ENCODE measurements around the gene MCRIP1. TPM values are rescaled to one million over a fixed set of nuclear protein-coding genes. Genes with fewer than 3 reads are reported as not detected.

Gene MCRIP1
- total and polyA plus RNA-seq, 2 of the 13 experiments (the other 11 are each of a cell fraction or from before 2014, with no cell fraction given), result 79.7 to 84.9 TPM

- TF ChIP-seq GPBP1L1 (CRISPR knock-in tag; IDR thresholded peaks at IDR 0.05), result no peak
- TF ChIP-seq ZNF546 (CRISPR knock-in tag; conservative IDR thresholded peaks at IDR 0.05), result peak; percentile 76; the same call in 1 of the 2 replicates
- no peak for TF ChIP-seq ZNF383 (CRISPR knock-in tag; IDR thresholded peaks at IDR 0.05; ENCODE audit: borderline replicate concordance)
- TF ChIP-seq ZC3H13 (CRISPR knock-in tag; IDR thresholded peaks at IDR 0.05), result peak; percentile 96
- TF ChIP-seq YEATS2 (CRISPR knock-in tag; IDR thresholded peaks at IDR 0.05; ENCODE audit: borderline replicate concordance), result peak; percentile 99; the same call in 1 of the 2 replicates
- TF ChIP-seq ZNF451 (CRISPR knock-in tag; IDR thresholded peaks at IDR 0.05), result peak; percentile 91; the same call in 1 of the 2 replicates
- TF ChIP-seq NR3C1 (CRISPR knock-in tag; IDR thresholded peaks at IDR 0.05), result 0 out of 2 replicates have a peak, but pooled peaks have one; percentile 65
- TF ChIP-seq MTF2 (CRISPR knock-in tag; IDR thresholded peaks at IDR 0.05; ENCODE audit: borderline replicate concordance), result no peak
- TF ChIP-seq NR2F1 (CRISPR knock-in tag; IDR thresholded peaks at IDR 0.05), result 0 out of 4 replicates have a peak, but pooled peaks of 1 of the 2 experiments have one; percentile 18
- TF ChIP-seq ATM (IDR thresholded peaks at IDR 0.05; ENCODE audit: borderline replicate concordance), result no peak
- peak; percentile 93 for TF ChIP-seq TBX3 (IDR thresholded peaks at IDR 0.05; ENCODE audit: borderline replicate concordance)
- TF ChIP-seq ARID5B (CRISPR knock-in tag; IDR thresholded peaks at IDR 0.05), result peak; percentile 59; the same call in 1 of the 2 replicates
- TF ChIP-seq TSC22D2 (CRISPR knock-in tag; IDR thresholded peaks at IDR 0.05; ENCODE audit: borderline replicate concordance), result peak; percentile 65; the same call in 1 of the 2 replicates
- TF ChIP-seq JDP2 (CRISPR knock-in tag; IDR thresholded peaks at IDR 0.05; ENCODE audit: borderline replicate concordance), result no peak
- peak; percentile 98 for TF ChIP-seq ETV5 (CRISPR knock-in tag; IDR thresholded peaks at IDR 0.05; ENCODE audit: borderline replicate concordance)
- TF ChIP-seq KAT7 (CRISPR knock-in tag; IDR thresholded peaks at IDR 0.05; ENCODE audit: borderline replicate concordance), result peak; percentile 44; the same call in 1 of the 2 replicates
- TF ChIP-seq ARNT2 (CRISPR knock-in tag; IDR thresholded peaks at IDR 0.05; ENCODE audit: low read depth), result peak; percentile 97; the same call in 1 of the 2 replicates
- TF ChIP-seq, protein P1, sequence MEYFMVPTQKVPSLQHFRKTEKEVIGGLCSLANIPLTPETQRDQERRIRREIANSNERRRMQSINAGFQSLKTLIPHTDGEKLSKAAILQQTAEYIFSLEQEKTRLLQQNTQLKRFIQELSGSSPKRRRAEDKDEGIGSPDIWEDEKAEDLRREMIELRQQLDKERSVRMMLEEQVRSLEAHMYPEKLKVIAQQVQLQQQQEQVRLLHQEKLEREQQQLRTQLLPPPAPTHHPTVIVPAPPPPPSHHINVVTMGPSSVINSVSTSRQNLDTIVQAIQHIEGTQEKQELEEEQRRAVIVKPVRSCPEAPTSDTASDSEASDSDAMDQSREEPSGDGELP (IDR thresholded peaks at IDR 0.05; ENCODE audit: borderline replicate concordance, low read depth), result peak; percentile 54; the same call in 1 of the 2 replicates
- TF ChIP-seq ONECUT2 (CRISPR knock-in tag; IDR thresholded peaks at IDR 0.05), result no peak
- TF ChIP-seq, protein P2, sequence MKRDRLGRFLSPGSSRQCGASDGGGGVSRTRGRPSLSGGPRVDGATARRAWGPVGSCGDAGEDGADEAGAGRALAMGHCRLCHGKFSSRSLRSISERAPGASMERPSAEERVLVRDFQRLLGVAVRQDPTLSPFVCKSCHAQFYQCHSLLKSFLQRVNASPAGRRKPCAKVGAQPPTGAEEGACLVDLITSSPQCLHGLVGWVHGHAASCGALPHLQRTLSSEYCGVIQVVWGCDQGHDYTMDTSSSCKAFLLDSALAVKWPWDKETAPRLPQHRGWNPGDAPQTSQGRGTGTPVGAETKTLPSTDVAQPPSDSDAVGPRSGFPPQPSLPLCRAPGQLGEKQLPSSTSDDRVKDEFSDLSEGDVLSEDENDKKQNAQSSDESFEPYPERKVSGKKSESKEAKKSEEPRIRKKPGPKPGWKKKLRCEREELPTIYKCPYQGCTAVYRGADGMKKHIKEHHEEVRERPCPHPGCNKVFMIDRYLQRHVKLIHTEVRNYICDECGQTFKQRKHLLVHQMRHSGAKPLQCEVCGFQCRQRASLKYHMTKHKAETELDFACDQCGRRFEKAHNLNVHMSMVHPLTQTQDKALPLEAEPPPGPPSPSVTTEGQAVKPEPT (CRISPR knock-in tag; IDR thresholded peaks at IDR 0.05; ENCODE audit: low read depth), result peak; percentile 10
- no peak for TF ChIP-seq ZSCAN22 (CRISPR knock-in tag; IDR thresholded peaks at IDR 0.05)
These were observed 27.9 kb upstream of the MCRIP1 start (continued) for GRCh38 chr17:81860756-81861568.
